HepG2 (cell line): ENCODE results near the gene SEC14L5. TPM values are rescaled to one million over a fixed set of nuclear protein-coding genes. Genes with fewer than 3 reads are reported as not detected.

ENCODE experiments used
- AGO1 ChIP-seq: fragments of 200-400 bp; formaldehyde crosslinking; IDR thresholded peaks from 2 replicates; pipeline ENCODE4 v1.6.1; 2017; ENCODE audit warnings: mild to moderate bottlenecking, low read depth, low read length, moderate library complexity; ENCODE audit not compliant: poor library complexity, severe bottlenecking
- ELF1 ChIP-seq: sonication (generic); formaldehyde crosslinking; IDR thresholded peaks from 2 replicates; pipeline ENCODE4 v1.4.0; 2020; ENCODE audit warnings: missing genetic modification reagents
- FIP1L1 ChIP-seq: fragments of 200-400 bp; formaldehyde crosslinking; IDR thresholded peaks from 2 replicates; pipeline ENCODE4 v1.6.1; 2018; ENCODE audit warnings: low read depth, mild to moderate bottlenecking, low read length, moderate library complexity, borderline replicate concordance; ENCODE audit not compliant: insufficient read depth
- FOXK2 ChIP-seq: fragments of 450-650 bp; IDR thresholded peaks from 2 replicates; pipeline ENCODE4 v1.6.1; 2016
- JDP2 ChIP-seq: sonication (generic); formaldehyde crosslinking; IDR thresholded peaks from 2 replicates; pipeline ENCODE4 v1.8.1; 2022; ENCODE audit warnings: missing genetic modification reagents, borderline replicate concordance
- RBAK ChIP-seq: sonication (generic); formaldehyde crosslinking; IDR thresholded peaks from 2 replicates; pipeline ENCODE4 v1.5.1; 2020; ENCODE audit warnings: mild to moderate bottlenecking, missing genetic modification reagents
- ZKSCAN8 ChIP-seq: IDR thresholded peaks from 2 replicates; pipeline ENCODE4 v1.6.1; 2016; ENCODE audit warnings: borderline replicate concordance, missing genetic modification reagents, missing compliant biosample characterization
- ZNF296 ChIP-seq: sonication (generic); formaldehyde crosslinking; conservative IDR thresholded peaks from 2 replicates; pipeline ENCODE4 v1.5.0; 2020; ENCODE audit warnings: mild to moderate bottlenecking, missing genetic modification reagents
- ZNF501 ChIP-seq: sonication (generic); formaldehyde crosslinking; IDR thresholded peaks from 2 replicates; pipeline ENCODE4 v1.5.1; 2020; ENCODE audit warnings: mild to moderate bottlenecking, moderate library complexity, missing genetic modification reagents
- ZSCAN20 ChIP-seq: sonication (generic); formaldehyde crosslinking; IDR thresholded peaks from 2 replicates; pipeline ENCODE4 v1.4.0; 2020; ENCODE audit warnings: missing genetic modification reagents, mild to moderate bottlenecking, borderline replicate concordance
- polyA plus RNA-seq, 8 experiments: library from polyadenylated mRNA; depleted of rRNA in 3 of 8; stranded (reverse) in 7 of 8; unstranded in 1 of 8; fragments of >200 nt; fragmentation: Illumina TruSeq in 4 of 8; extraction: Trizol in 4 of 8; gene quantifications; 2 replicates each; pipeline versions ENCODE4 v1.2.1 to v1.2.3, GENCODE V29; 2011 to 2016; ENCODE audit warnings: low read depth in 4 of 8, missing spikeins in 1 of 8, mixed read lengths in 1 of 8; ENCODE audit not compliant: insufficient read depth in 1 of 8
- total RNA-seq, 5 experiments: library from RNA; depleted of rRNA; stranded (reverse); fragments of >200 nt; fragmentation: Illumina TruSeq; extraction: Trizol; gene quantifications; 2 replicates each; pipeline ENCODE4 v1.2.3, GENCODE V29; 2016; ENCODE audit warnings: low read depth in 1 of 5
- TF ChIP-seq, protein P1 (sequence below): sonication (generic); formaldehyde crosslinking; IDR thresholded peaks from 2 replicates; pipeline ENCODE4 v1.4.0; 2020; ENCODE audit warnings: missing genetic modification reagents
- TF ChIP-seq, protein P2 (sequence below): sonication (generic); formaldehyde crosslinking; IDR thresholded peaks from one replicate; pipeline ENCODE4 v1.5.1; 2020; ENCODE audit warnings: mild to moderate bottlenecking, missing genetic modification reagents; ENCODE audit errors: not compliant biosample characterization
- TF ChIP-seq, protein P3 (sequence below): sonication (generic); formaldehyde crosslinking; IDR thresholded peaks from 2 replicates; pipeline ENCODE4 v1.5.1; 2020; ENCODE audit warnings: missing genetic modification reagents, mild to moderate bottlenecking, borderline replicate concordance

The SEC14L5 gene
- total and polyA plus RNA-seq, 2 of the 13 experiments (the other 11 are each of a cell fraction or from before 2014, with no cell fraction given): 0.40 to 0.42 TPM

DNA sequence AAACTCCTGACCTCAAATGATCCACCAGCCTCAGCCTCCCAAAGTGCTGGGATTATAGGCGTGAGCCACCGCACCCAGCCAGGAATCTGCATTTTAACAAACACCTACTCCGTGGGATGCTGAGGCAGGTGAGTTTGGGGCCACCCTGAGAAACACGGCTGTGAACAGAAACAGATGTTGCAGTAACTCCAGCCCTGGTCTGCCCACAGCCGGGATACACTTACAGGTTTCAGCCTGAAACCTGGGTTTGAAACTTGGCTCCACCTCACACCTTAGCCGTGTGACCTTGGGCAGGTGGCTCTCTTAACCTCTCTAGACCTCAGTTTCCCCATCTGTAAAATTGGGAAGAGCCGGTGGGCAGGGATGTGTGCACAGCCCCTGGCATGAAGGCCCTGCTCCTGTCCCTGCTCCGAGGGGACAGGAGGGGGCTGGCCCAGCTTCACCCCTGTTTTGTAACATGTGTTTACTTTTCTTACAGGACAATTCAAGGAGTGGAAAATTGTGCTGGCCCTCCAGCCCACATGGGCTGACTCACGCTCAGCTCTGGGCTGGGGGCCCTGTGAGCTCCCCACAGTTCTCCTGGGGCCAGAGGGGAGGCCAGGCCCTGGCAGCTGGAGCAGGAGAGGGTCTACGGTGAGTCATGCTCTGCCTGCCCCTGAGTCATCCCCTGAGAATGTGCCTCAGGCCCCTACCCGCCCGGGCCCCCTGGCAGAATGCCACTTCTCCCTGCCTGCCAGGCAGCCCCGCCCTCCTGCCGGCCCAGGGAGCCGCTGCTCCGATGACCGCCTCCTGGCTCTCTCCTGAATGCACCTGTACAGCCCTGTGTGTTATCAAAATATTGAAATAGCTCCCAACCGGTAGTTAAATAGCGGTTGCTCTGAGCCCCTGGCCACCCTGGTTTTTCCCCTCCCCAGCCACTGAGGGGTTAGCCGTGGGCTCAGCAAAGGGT lies 13.5 kb upstream of the SEC14L5 start (continued):
- TF ChIP-seq, protein P1, sequence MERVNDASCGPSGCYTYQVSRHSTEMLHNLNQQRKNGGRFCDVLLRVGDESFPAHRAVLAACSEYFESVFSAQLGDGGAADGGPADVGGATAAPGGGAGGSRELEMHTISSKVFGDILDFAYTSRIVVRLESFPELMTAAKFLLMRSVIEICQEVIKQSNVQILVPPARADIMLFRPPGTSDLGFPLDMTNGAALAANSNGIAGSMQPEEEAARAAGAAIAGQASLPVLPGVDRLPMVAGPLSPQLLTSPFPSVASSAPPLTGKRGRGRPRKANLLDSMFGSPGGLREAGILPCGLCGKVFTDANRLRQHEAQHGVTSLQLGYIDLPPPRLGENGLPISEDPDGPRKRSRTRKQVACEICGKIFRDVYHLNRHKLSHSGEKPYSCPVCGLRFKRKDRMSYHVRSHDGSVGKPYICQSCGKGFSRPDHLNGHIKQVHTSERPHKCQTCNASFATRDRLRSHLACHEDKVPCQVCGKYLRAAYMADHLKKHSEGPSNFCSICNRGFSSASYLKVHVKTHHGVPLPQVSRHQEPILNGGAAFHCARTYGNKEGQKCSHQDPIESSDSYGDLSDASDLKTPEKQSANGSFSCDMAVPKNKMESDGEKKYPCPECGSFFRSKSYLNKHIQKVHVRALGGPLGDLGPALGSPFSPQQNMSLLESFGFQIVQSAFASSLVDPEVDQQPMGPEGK: peak; percentile 100
- TF ChIP-seq ZNF296 (CRISPR knock-in tag): no peak
- TF ChIP-seq, protein P2, sequence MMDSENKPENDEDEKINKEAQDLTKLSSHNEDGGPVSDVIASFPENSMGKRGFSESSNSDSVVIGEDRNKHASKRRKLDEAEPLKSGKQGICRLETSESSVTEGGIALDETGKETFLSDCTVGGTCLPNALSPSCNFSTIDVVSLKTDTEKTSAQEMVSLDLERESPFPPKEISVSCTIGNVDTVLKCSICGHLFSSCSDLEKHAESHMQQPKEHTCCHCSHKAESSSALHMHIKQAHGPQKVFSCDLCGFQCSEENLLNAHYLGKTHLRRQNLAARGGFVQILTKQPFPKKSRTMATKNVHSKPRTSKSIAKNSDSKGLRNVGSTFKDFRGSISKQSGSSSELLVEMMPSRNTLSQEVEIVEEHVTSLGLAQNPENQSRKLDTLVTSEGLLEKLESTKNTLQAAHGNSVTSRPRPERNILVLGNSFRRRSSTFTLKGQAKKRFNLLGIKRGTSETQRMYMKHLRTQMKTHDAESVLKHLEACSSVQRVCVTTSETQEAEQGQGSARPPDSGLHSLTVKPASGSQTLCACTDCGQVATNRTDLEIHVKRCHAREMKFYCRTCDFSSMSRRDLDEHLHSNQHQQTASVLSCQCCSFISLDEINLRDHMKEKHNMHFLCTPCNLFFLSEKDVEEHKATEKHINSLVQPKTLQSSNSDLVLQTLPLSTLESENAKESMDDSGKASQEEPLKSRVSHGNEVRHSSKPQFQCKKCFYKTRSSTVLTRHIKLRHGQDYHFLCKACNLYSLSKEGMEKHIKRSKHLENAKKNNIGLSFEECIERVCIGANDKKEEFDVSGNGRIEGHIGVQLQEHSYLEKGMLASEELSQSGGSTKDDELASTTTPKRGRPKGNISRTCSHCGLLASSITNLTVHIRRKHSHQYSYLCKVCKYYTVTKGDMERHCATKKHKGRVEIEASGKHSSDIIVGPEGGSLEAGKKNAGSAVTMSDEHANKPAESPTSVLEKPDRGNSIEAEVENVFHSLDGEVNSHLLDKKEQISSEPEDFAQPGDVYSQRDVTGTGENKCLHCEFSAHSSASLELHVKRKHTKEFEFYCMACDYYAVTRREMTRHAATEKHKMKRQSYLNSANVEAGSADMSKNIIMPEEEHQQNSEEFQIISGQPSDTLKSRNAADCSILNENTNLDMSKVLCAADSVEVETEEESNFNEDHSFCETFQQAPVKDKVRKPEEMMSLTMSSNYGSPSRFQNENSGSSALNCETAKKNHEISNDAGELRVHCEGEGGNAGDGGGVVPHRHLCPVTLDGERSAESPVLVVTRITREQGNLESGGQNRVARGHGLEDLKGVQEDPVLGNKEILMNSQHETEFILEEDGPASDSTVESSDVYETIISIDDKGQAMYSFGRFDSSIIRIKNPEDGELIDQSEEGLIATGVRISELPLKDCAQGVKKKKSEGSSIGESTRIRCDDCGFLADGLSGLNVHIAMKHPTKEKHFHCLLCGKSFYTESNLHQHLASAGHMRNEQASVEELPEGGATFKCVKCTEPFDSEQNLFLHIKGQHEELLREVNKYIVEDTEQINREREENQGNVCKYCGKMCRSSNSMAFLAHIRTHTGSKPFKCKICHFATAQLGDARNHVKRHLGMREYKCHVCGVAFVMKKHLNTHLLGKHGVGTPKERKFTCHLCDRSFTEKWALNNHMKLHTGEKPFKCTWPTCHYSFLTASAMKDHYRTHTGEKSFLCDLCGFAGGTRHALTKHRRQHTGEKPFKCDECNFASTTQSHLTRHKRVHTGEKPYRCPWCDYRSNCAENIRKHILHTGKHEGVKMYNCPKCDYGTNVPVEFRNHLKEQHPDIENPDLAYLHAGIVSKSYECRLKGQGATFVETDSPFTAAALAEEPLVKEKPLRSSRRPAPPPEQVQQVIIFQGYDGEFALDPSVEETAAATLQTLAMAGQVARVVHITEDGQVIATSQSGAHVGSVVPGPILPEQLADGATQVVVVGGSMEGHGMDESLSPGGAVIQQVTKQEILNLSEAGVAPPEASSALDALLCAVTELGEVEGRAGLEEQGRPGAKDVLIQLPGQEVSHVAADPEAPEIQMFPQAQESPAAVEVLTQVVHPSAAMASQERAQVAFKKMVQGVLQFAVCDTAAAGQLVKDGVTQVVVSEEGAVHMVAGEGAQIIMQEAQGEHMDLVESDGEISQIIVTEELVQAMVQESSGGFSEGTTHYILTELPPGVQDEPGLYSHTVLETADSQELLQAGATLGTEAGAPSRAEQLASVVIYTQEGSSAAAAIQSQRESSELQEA: no peak
- TF ChIP-seq FIP1L1: no peak
- no peak for TF ChIP-seq ZSCAN20 (CRISPR knock-in tag)
- no peak for TF ChIP-seq ELF1
- no peak for TF ChIP-seq FOXK2
- TF ChIP-seq JDP2 (CRISPR knock-in tag): no peak; the same call in 1 of the 2 replicates
- TF ChIP-seq, protein P3, sequence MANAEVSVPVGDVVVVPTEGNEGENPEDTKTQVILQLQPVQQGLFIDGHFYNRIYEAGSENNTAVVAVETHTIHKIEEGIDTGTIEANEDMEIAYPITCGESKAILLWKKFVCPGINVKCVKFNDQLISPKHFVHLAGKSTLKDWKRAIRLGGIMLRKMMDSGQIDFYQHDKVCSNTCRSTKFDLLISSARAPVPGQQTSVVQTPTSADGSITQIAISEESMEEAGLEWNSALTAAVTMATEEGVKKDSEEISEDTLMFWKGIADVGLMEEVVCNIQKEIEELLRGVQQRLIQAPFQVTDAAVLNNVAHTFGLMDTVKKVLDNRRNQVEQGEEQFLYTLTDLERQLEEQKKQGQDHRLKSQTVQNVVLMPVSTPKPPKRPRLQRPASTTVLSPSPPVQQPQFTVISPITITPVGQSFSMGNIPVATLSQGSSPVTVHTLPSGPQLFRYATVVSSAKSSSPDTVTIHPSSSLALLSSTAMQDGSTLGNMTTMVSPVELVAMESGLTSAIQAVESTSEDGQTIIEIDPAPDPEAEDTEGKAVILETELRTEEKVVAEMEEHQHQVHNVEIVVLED (CRISPR knock-in tag): no peak
- TF ChIP-seq AGO1: no peak
- TF ChIP-seq RBAK (CRISPR knock-in tag): no peak
- peak; percentile 94 for TF ChIP-seq ZNF501 (CRISPR knock-in tag)
- peak; percentile 95 for TF ChIP-seq ZKSCAN8 (CRISPR knock-in tag)
